Activated T-cell treated with anti-CD3 and anti-CD28 coated beads, Interleukin-2, amount 50 U/mL, for 72 hours (primary cell): ENCODE measurements around the gene MBP. TPM values are rescaled to one million over a fixed set of nuclear protein-coding genes. Genes with fewer than 3 reads are reported as not detected.

ENCODE experiments used
- ATAC-seq, 2 donors: fragments of 150-1000 bp; cut with Tn5 transposase; replicated peaks in 1 of 2; 2 replicates each; pipeline ENCODE4 v1.10.0; 2021; ENCODE audit warnings: moderate library complexity in 2 of 2, mild to moderate bottlenecking in 1 of 2
- DNase-seq, 2 donors: peaks; one replicate each; pipeline ENCODE4 v3.0.0; 2021 to 2022; ENCODE audit warnings: mixed read lengths in 1 of 2
- H3K27ac Mint-ChIP-seq: one replicate; pipeline ENCODE4 v1.8.0; 2022; ENCODE audit warnings: mild to moderate bottlenecking, moderate library complexity, mixed read lengths
- H3K27me3 Mint-ChIP-seq: one replicate; pipeline ENCODE4 v1.8.0; 2022; ENCODE audit warnings: low read depth, mixed read lengths
- H3K36me3 Mint-ChIP-seq, 2 donors: one replicate each; pipeline ENCODE4 v1.8.0; 2022; ENCODE audit warnings: mixed read lengths in 2 of 2, mild to moderate bottlenecking in 1 of 2; ENCODE audit not compliant: insufficient read depth in 2 of 2
- H3K4me1 Mint-ChIP-seq: one replicate; pipeline ENCODE4 v1.8.0; 2022; ENCODE audit warnings: low read depth, mixed read lengths
- H3K4me3 Mint-ChIP-seq, 2 donors: one replicate each; pipeline ENCODE4 v1.8.0; 2022; ENCODE audit warnings: mild to moderate bottlenecking in 2 of 2, mixed read lengths in 2 of 2, moderate library complexity in 2 of 2
- H3K9me3 Mint-ChIP-seq, 2 donors: one replicate each; pipeline ENCODE4 v1.8.0; 2022; ENCODE audit warnings: mixed read lengths in 2 of 2
- total RNA-seq, 2 donors: library from RNA; stranded (reverse); gene quantifications; one replicate each; pipeline ENCODE4 v1.2.3, GENCODE V29; 2022

The MBP gene
- total RNA-seq, 2 donors from 2014 or later = 101 to 107 TPM

DNA sequence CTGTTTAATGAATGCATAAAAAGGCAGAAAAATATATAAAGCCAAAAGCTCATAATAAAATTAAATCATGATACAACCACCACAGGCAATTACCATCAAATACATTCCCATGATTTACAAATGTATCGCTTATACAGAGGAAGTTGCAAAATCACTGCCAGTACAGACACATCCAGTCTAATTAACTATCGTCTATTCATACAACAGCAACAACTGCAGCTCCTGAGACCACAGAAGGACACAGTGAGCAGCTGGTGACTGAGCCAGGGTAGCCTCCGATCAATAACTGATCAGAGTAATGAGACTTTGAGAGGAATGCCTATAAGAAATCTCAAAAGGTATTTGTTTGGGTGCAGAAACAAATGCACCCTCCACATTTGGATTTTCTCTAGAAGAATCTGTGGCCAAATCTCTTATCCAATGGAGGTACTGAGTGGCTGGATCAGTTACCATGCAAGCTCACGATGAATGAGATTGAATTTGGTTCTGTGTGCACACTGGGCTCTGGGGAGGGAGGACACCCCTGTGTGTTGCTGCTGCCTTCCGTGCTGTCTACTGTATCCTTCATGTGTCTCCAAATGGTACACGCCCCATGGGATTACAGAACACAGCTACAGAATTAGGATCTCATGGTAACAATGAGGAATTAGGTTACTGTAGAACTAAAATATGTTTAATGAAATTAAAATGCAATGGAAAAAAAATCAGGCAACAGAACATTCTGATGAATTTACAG is 119.6 kb downstream of the MBP start:
- Mint-ChIP-seq H3K9me3 (no peaks in the 10 kb centered on the region), H3K36me3 (peaks cover 0 to 9% of the 10 kb centered on the region in 2 donors), H3K4me1 (peaks cover 8% of the 10 kb centered on the region), H3K4me3 (no peak overlapping the region), H3K27me3 (no peaks in the 10 kb centered on the region), H3K27ac (peak overlapping the region; percentile 75)
- ATAC-seq (no peak), DNase-seq (no peak)

DNA sequence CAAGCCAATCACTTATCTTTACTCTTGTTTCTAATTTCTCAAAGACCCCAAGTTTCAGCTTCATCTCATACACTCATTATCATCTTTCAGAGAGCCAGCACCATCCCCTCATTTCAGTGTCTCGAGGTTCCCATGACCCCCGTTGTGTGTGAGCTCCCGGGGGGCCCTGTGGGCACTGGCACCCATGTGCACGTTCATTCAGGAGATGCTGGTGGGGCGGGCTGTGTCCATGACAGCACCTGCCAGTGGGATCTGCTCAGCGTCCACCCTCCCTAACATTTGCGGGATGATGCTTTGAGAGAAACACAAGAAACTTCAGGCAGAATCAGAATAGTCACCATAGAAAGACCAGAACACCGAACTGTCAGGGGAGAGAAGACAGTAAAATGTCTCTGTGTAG is 120.5 kb downstream of the MBP start:
- H3K27ac Mint-ChIP-seq = peak overlapping the region; percentile 77

DNA sequence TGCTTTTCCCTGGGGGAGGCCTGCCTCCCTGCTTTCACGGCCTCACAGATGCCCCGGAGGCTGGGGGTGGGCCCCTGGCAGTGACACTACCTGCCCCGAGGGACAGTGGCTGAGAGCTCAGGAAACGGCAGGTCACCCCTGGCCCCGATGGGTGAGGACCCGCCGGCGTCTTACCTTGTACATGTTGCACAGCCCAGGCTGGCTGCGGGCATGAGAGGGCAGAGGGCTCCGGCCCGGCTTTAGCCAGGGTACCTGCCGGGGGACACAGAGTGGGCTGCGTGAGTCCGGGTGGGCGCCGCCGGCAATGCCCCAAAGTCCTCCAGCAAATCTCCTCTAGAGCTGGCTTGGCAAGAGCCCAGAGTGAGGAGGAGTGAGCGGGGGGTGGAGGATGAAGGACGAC is 122.9 kb downstream of the MBP start:
- DNase-seq (no peak), ATAC-seq (no peak)
- Mint-ChIP-seq H3K4me1 (peaks cover 18% of the 10 kb centered on the region), H3K9me3 (no peaks in the 10 kb centered on the region), H3K36me3 (no peaks in the 10 kb centered on the region), H3K4me3 (no peak overlapping the region), H3K27me3 (no peaks in the 10 kb centered on the region), H3K27ac (no peak overlapping the region)

More for the DNA sequence above, 120.5 kb downstream of the MBP start:
- Mint-ChIP-seq H3K4me1 (peaks cover 8% of the 10 kb centered on the region), H3K36me3 (peaks cover 0 to 8% of the 10 kb centered on the region in 2 donors), H3K27me3 (no peaks in the 10 kb centered on the region), H3K9me3 (no peaks in the 10 kb centered on the region), H3K4me3 (no peak overlapping the region)
- ATAC-seq (no peak), DNase-seq (no peak)

DNA sequence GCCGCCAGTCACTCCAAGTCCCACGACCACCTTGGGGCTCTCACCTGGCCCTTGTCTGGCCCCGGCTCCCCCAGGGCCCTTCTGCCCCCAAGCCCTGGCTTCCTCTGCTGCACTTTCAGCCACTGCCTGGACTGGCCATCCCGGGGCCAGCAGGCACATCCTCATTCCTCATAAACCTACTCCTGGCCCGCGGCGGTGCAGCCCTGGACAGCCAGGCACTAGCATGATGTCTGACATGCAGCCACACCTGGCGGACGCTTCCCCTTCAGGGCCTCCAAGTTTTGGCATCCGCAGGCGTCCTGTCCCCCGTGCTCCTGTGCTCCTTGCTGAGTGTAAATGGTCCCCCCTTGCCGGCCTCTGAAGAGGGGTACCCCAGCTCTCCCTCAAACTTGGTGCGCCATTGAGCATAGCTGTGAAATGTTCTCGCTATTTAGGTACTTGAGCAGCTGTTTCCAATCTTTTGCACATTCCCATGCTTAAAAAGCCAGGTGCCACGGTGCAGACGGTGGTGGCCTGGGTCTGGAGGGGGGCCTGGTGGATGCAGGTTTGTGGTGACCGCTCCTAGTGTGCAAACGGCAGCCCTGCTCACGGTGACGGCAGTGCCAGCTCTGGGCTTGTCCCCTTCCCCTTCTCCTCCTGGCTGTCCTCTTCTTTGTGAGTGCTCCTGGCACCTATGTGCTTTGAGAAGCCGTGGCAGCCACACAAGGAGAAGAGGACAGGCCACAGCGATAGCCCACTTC is 123.8 kb downstream of the MBP start:
- Mint-ChIP-seq H3K4me1 (peaks cover 23% of the 10 kb centered on the region), H3K4me3 (no peak overlapping the region), H3K9me3 (no peaks in the 10 kb centered on the region), H3K27me3 (no peaks in the 10 kb centered on the region), H3K27ac (no peak overlapping the region), H3K36me3 (no peaks in the 10 kb centered on the region)
- ATAC-seq = no peak
- DNase-seq = no peak

DNA sequence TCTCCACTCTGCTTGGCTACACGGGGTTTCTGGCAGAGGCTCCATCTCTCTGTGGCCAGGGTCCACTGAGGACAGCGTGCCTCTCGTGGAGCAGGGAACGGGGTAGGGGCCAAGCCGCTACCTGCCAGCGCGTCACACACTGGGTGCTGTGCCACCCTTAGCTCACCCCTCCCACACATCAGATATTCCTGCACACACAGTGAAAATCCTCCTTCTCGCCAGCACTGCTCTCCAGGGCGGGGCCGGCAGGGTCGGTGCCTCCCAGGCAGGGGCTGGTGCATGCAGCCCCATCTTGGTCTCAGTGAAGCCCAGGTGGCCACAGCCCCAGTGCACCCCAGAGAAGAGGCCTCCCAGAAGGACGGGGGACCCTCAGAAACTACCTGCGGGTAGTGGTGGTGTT is 124.6 kb downstream of the MBP start:
- H3K4me3 Mint-ChIP-seq = no peak overlapping the region
- no peaks in the 10 kb centered on the region for H3K36me3 Mint-ChIP-seq
- H3K9me3 Mint-ChIP-seq = no peaks in the 10 kb centered on the region
- H3K27me3 Mint-ChIP-seq = no peaks in the 10 kb centered on the region
- H3K27ac Mint-ChIP-seq = no peak overlapping the region
- ATAC-seq (no peak), DNase-seq (no peak)
- peaks cover 23% of the 10 kb centered on the region for H3K4me1 Mint-ChIP-seq

DNA sequence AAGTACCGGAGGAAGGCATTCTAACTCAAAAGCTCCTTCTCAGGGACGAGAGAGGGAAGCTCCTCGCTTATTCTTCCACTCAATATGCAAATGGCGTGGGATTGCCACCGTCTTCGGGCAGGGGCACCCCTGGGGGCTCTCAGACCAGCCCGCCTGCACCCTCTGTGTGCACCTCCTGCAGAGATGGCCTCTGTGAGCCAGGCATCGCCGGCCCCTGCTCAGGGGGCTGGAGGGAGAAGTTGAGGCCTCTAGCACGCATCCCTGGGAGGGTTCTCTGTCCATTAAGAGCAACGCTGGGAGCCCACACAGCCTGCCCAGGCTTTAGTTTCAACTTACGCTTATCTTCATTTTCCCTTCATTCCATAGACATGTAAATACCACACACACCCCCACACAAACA is 125.3 kb downstream of the MBP start:
- no peaks in the 10 kb centered on the region for H3K9me3 Mint-ChIP-seq
- no peaks in the 10 kb centered on the region for H3K27me3 Mint-ChIP-seq
- peak overlapping the region; percentile 5 for H3K27ac Mint-ChIP-seq
- H3K4me1 Mint-ChIP-seq = peaks cover 24% of the 10 kb centered on the region
- DNase-seq (no peak), ATAC-seq (no peak)
- no peaks in the 10 kb centered on the region for H3K36me3 Mint-ChIP-seq
- no peak overlapping the region for H3K4me3 Mint-ChIP-seq

DNA sequence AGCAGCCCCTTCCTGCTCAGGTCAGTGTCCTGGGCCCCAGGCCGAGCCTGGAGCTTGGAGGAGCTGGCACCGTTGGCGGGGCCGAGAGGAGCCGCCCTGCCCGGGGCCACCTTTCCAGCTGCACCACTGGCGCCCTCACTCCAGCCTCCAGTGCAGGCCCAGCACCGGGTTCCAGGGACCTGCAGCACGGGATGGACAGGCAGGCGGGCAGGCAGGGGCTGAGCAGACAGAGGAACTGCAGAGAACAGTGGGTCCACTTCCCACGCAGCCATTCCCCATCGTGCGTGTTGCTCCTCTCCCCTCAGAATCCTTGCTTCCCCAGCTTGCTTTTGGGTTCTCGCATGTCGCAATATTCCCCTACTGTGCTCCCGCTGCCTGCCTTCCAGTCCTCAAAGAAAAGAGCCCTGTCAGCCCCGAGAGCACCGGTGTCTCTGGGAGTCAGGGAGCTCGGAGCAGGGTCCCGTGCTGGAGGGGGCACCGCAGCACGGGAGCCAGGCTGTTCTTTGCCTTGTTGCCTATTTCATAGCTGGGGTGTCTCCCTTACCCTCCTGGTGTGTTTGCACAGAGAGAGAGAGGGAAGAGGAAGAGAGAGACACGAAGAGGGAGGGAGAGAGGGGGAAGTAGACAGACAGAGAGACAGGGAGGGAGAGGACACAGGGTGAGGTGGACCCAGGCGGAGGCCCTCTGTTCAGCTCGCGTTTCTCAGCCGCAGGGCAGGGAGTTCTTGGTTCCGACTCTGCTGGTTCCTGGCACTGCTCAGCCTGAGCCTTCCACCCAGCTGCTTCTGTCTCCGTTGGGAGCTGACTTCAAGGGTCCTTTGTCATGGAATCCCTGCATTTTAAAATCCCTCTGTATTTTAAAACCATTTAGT is 126.0 kb downstream of the MBP start:
- H3K4me1 Mint-ChIP-seq = peaks cover 23% of the 10 kb centered on the region
- no peaks in the 10 kb centered on the region for H3K27me3 Mint-ChIP-seq
- no peak overlapping the region for H3K4me3 Mint-ChIP-seq
- no peak for ATAC-seq
- no peaks in the 10 kb centered on the region for H3K36me3 Mint-ChIP-seq
- no peak overlapping the region for H3K27ac Mint-ChIP-seq
- H3K9me3 Mint-ChIP-seq = no peaks in the 10 kb centered on the region
- DNase-seq = no peak

DNA sequence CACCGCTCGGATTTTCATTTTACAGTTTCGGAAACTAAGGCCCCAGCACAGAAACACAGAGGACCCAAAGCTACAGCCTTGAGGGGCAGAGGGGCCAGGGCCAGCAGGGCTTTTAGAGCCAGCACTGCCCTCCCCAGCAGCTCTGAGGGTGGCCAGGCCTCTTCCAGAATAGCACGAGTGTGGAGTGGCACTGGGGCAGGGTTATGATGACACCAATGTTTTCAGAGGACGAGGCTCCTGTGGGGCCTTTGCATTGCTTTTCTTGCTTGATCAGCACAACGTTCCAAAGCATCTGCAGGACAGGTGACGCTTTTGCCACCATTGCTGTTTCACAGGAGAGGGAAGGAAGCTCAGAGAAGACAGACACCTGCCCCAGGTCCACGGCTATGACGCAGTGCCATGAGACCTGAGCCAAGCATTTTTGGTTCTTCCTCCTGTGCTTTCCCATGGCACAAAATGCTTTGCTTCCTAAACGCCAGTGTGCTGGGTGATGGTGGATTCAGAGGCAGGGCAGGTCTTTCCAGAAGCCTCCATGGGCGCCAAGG is 126.9 kb downstream of the MBP start:
- DNase-seq = no peak
- Mint-ChIP-seq H3K4me3 (no peak overlapping the region), H3K36me3 (no peaks in the 10 kb centered on the region), H3K27ac (peak overlapping the region; percentile 25), H3K27me3 (no peaks in the 10 kb centered on the region), H3K4me1 (peaks cover 24% of the 10 kb centered on the region), H3K9me3 (no peaks in the 10 kb centered on the region)
- no peak for ATAC-seq

DNA sequence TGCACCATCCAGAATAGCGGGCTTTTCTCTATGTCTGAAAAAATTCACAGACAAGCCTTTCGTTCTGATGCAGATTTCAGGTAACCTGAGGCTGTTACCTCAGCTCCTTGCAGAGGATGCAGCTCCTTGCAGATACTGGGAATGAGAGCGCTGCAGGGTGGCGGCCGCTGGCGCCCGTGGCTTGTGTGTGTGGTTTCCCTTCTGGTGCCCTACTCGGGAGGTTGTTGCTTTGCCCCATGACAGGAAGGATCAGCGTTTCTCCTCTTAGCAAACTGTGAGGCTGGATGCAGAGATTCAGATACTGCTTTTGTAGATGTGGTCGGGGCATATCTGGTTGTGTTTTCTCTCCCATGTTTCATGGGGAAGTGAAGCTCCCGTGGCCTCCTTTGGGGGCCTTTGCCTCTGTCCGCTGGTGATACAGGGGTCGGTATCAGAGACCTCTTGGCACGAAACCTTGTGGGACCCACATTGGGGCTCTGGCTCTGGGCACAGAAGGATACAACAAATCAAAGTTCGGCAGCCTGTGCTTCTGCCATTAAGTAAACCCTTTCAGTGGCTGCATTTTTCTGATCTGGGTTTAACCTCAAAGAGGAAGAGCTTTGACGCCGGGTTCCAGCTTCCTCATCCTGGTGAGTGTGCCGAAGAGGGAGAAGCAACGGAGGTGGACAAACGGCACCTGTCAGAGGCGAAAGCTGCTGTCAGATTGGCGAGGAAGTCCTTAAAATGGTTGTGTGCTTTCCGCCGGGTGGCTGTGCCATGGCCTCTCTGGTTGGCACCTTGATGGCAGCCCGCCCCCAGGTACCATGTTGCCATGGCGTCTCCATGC is 127.8 kb downstream of the MBP start:
- no peaks in the 10 kb centered on the region for H3K9me3 Mint-ChIP-seq
- peak overlapping the region; percentile 58 to 59 for H3K4me3 Mint-ChIP-seq
- peaks cover 31% of the 10 kb centered on the region for H3K4me1 Mint-ChIP-seq
- H3K27me3 Mint-ChIP-seq = no peaks in the 10 kb centered on the region
- DNase-seq = no peak
- ATAC-seq = peak; percentile 32 to 33
- no peaks in the 10 kb centered on the region for H3K36me3 Mint-ChIP-seq
- no peak overlapping the region for H3K27ac Mint-ChIP-seq

DNA sequence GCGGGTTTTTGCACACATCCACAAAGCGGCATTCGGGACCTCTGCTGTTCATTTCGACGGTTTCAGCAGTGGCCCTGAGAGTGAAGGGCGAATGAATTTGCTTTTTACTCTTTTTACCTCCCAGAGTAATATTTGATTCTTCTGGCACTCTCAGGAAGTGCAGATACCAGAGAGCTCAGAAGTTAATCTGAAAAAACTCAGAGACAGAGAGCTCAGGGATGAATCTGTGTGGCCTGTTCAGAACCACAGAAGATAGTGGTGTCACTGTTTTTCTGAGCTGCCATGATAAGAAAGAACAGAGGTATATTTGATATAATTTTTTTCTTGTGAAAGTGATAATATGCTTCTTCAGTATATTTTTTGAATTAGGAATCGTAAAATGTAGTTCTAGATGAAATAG is 129.3 kb downstream of the MBP start:
- peak overlapping the region; percentile 48 for H3K27ac Mint-ChIP-seq
- no peaks in the 10 kb centered on the region for H3K27me3 Mint-ChIP-seq
- H3K4me3 Mint-ChIP-seq = no peak overlapping the region
- H3K4me1 Mint-ChIP-seq = peaks cover 31% of the 10 kb centered on the region
- no peak for DNase-seq
- H3K9me3 Mint-ChIP-seq = no peaks in the 10 kb centered on the region
- no peaks in the 10 kb centered on the region for H3K36me3 Mint-ChIP-seq
- ATAC-seq = no peak

DNA sequence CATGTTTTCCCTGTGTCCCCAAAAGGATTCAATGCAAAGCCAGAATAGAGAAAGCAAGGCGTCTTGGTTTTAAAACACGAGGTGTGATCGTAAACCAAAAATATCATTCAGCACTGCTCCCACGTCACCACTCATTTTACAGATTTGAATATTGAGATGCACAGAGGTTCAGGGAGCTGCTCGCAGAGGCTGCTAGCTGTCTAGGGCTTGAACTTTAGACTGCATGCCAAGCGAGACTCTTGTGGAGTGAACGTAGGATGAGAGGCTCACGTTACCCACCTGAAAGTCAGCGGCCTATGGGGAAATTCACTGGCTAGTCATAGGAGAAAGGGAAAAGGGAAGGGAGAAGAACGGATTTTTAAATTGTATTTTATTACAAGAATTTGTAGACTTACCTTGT is 130.1 kb downstream of the MBP start:
- DNase-seq = no peak
- Mint-ChIP-seq H3K9me3 (no peaks in the 10 kb centered on the region), H3K27me3 (no peaks in the 10 kb centered on the region), H3K36me3 (no peaks in the 10 kb centered on the region), H3K4me1 (peaks cover 31% of the 10 kb centered on the region), H3K4me3 (no peak overlapping the region), H3K27ac (peak overlapping the region; percentile 48)
- ATAC-seq = no peak

DNA sequence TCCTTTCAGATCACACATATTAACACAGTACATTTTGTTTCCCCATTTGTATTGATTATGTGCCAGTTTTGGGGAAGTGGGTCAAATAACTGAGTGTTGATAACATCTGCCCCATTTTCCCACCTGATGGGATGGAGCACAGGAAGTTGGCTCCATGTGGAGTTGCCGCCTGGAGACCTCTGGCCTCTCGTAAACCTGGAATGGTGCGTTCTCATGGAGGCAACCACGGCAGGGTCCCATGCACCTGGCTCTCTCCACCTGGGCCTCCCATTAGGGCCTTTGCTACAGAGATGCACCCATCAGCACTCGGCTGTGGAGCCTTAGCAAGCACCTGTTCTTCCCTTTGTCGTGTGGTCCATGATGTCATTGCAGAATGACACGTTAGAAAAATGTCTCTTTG is 130.6 kb downstream of the MBP start:
- ATAC-seq (no peak), DNase-seq (no peak)
- Mint-ChIP-seq H3K27me3 (no peaks in the 10 kb centered on the region), H3K27ac (no peak overlapping the region), H3K4me3 (no peak overlapping the region), H3K9me3 (no peaks in the 10 kb centered on the region), H3K36me3 (no peaks in the 10 kb centered on the region), H3K4me1 (peaks cover 31% of the 10 kb centered on the region)
